Spleen (tissue), 7 donors: Measurements from ENCODE around the gene HPCAL1.

Source experiments
- CTCF ChIP-seq, 11 experiments: fragments of 200-600 bp in 7 of 11; fragments of 450-650 bp in 4 of 11; sonication (generic) in 4 of 11; IDR thresholded peaks in 8 of 11; conservative IDR thresholded peaks in 3 of 11; 1 replicate in 7 of 11; 2 replicates in 4 of 11; pipeline versions ENCODE4 v1.4.0 to v1.8.0; 2016 to 2021; ENCODE audit warnings: antibody characterized with exemption in 11 of 11, inconsistent platforms in 4 of 11, mild to moderate bottlenecking in 1 of 11
- POLR2A ChIP-seq, 3 donors: fragments of 450-650 bp; IDR thresholded peaks; one replicate each; pipeline ENCODE4 v1.5.1; 2017; ENCODE audit warnings: antibody characterized with exemption in 3 of 3, mild to moderate bottlenecking in 1 of 3
- donor health status: DM: no; HTN: no; CAD: no; lungs with moderate emphysema.
- donor health status: DM: no; HTN: no; CAD: no.
- donor health status: DM: no; HTN: no; CAD: no.

- no peak for TF ChIP-seq POLR2A (IDR thresholded peaks at IDR 0.05)
- no peak for TF ChIP-seq CTCF (IDR thresholded peaks at IDR 0.05 in 8 of 11, conservative IDR thresholded peaks at IDR 0.05 in 3 of 11)
These were observed 30.8 kb upstream of the HPCAL1 start for GRCh38 chr2:10271946-10272345.
